GM21717 (cell line): Measurements from ENCODE around the gene RABGAP1L.
"Not testable (repeated sequence)": the region's sequence is repeated elsewhere in the genome, so short reads cannot be mapped to it uniquely, and the experiment has no call there.

Experiments
- ATAC-seq: cut with Tn5 transposase; IDR thresholded peaks from one replicate; pipeline ENCODE4 v1.9.1; 2021; ENCODE audit warnings: mild to moderate bottlenecking, moderate library complexity; ENCODE audit not compliant: unreplicated experiment

The RABGAP1L gene

GRCh38 chr1:174352883-174353608 lies 193.7 kb downstream of the RABGAP1L start:
- no peak for ATAC-seq

GRCh38 chr1:174358344-174358743 lies 199.0 kb downstream of the RABGAP1L start:
- no peak for ATAC-seq

- ATAC-seq, result no peak
These were observed 199.6 kb downstream of the RABGAP1L start for GRCh38 chr1:174358786-174359453.

GRCh38 chr1:174359454-174359805 lies 200.1 kb downstream of the RABGAP1L start:
- ATAC-seq, result no peak

- no peak for ATAC-seq
These were observed 205.8 kb downstream of the RABGAP1L start for GRCh38 chr1:174364996-174365736.

GRCh38 chr1:174366946-174367345 lies 207.6 kb downstream of the RABGAP1L start:
- no peak for ATAC-seq

- no peak for ATAC-seq
These were observed 208.6 kb downstream of the RABGAP1L start for GRCh38 chr1:174367892-174368291.

GRCh38 chr1:174376030-174376429 lies 216.7 kb downstream of the RABGAP1L start:
- ATAC-seq, result no peak

- no peak for ATAC-seq
These were observed 232.4 kb downstream of the RABGAP1L start for GRCh38 chr1:174391716-174392115.

- ATAC-seq, result no peak
These were observed 234.6 kb downstream of the RABGAP1L start for GRCh38 chr1:174393885-174394284.

- ATAC-seq, result no peak
These were observed 237.9 kb downstream of the RABGAP1L start for GRCh38 chr1:174397261-174397660.

- ATAC-seq, result no peak
These were observed 238.9 kb downstream of the RABGAP1L start for GRCh38 chr1:174398246-174398645.

GRCh38 chr1:174399211-174399610 lies 239.9 kb downstream of the RABGAP1L start:
- no peak for ATAC-seq

- ATAC-seq, result no peak
These were observed 241.8 kb downstream of the RABGAP1L start for GRCh38 chr1:174401075-174401474.

GRCh38 chr1:174405219-174405618 lies 245.9 kb downstream of the RABGAP1L start:
- ATAC-seq, result no peak

GRCh38 chr1:174406421-174406820 lies 247.1 kb downstream of the RABGAP1L start:
- no peak for ATAC-seq

- ATAC-seq, result no peak
These were observed 248.3 kb downstream of the RABGAP1L start for GRCh38 chr1:174407665-174408064.

GRCh38 chr1:174408146-174408545 lies 248.8 kb downstream of the RABGAP1L start:
- no peak for ATAC-seq

- ATAC-seq, result not testable (repeated sequence)
These were observed 250.5 kb downstream of the RABGAP1L start for GRCh38 chr1:174409801-174410200.

- no peak for ATAC-seq
These were observed 254.3 kb downstream of the RABGAP1L start for GRCh38 chr1:174413632-174414031.

GRCh38 chr1:174414203-174414602 lies 254.9 kb downstream of the RABGAP1L start:
- ATAC-seq, result no peak

- ATAC-seq, result no peak
These were observed 256.2 kb downstream of the RABGAP1L start for GRCh38 chr1:174415506-174415905.
